Activated B cell treated with CpG ODN at 0.5 μM for 24 hours (primary cell): ENCODE measurements around the gene ENOX1. TPM values are rescaled to one million over a fixed set of nuclear protein-coding genes. Genes with fewer than 3 reads are reported as not detected.

Experiments used
- ATAC-seq: fragments of 200-7000 bp; cut with Tn5 transposase; one replicate; pipeline ENCODE4 v1.10.0; 2021; ENCODE audit warnings: low read depth, mild to moderate bottlenecking, moderate library complexity
- CTCF ChIA-PET: fragments of 350-600 bp; sonication (Branson Sonifier 250); formaldehyde crosslinking; loops from one replicate; lab custom pipeline; 2021; ENCODE audit warnings: antibody characterized with exemption; lab: Charles Lee
- POLR2A ChIA-PET: fragments of 350-600 bp; sonication (Branson Sonifier 250); formaldehyde crosslinking; loops from one replicate; lab custom pipeline; 2021; ENCODE audit warnings: antibody characterized with exemption; lab: Charles Lee
- DNase-seq: peaks from one replicate; pipeline ENCODE4 v3.0.0; 2022
- H3K27ac Mint-ChIP-seq: one replicate; pipeline ENCODE4 v1.8.0; 2020; ENCODE audit warnings: mixed read lengths
- H3K27me3 Mint-ChIP-seq: one replicate; pipeline ENCODE4 v1.8.0; 2021; ENCODE audit warnings: mixed read lengths
- H3K36me3 Mint-ChIP-seq: one replicate; pipeline ENCODE4 v1.8.0; 2021; ENCODE audit warnings: low read depth, mixed read lengths
- H3K4me1 Mint-ChIP-seq: one replicate; pipeline ENCODE4 v1.8.0; 2021; ENCODE audit warnings: mixed read lengths
- H3K4me3 Mint-ChIP-seq: one replicate; pipeline ENCODE4 v1.8.0; 2020; ENCODE audit warnings: mild to moderate bottlenecking, mixed read lengths
- H3K9me3 Mint-ChIP-seq: one replicate; pipeline ENCODE4 v1.8.0; 2020; ENCODE audit warnings: mixed read lengths
- intact Hi-C: fragments of 100-400 bp; cut with micrococcal nuclease; formaldehyde crosslinking; loops from one replicate; pipeline ENCODE4 v1.15.1; 2024
- total RNA-seq: library from RNA; stranded (reverse); gene quantifications from 2 replicates; pipeline ENCODE4 v1.2.3, GENCODE V29; 2022
- TF ChIP-seq, protein P1 (sequence below): fragments of 200-600 bp; IDR thresholded peaks from one replicate; pipeline ENCODE4 v1.8.0; 2022; ENCODE audit warnings: antibody characterized with exemption, mild to moderate bottlenecking

ENOX1 gene
- total RNA-seq, 1 donor from 2014 or later = not detected

- CTCF ChIA-PET = no interaction called here
- intact Hi-C loops = no loop called here
- peaks cover 6% of the 10 kb centered on the region for H3K27me3 Mint-ChIP-seq
- TF ChIP-seq, protein P1, sequence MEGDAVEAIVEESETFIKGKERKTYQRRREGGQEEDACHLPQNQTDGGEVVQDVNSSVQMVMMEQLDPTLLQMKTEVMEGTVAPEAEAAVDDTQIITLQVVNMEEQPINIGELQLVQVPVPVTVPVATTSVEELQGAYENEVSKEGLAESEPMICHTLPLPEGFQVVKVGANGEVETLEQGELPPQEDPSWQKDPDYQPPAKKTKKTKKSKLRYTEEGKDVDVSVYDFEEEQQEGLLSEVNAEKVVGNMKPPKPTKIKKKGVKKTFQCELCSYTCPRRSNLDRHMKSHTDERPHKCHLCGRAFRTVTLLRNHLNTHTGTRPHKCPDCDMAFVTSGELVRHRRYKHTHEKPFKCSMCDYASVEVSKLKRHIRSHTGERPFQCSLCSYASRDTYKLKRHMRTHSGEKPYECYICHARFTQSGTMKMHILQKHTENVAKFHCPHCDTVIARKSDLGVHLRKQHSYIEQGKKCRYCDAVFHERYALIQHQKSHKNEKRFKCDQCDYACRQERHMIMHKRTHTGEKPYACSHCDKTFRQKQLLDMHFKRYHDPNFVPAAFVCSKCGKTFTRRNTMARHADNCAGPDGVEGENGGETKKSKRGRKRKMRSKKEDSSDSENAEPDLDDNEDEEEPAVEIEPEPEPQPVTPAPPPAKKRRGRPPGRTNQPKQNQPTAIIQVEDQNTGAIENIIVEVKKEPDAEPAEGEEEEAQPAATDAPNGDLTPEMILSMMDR = no peak
- H3K9me3 Mint-ChIP-seq = no peaks in the 10 kb centered on the region
- H3K27ac Mint-ChIP-seq = no peak overlapping the region
- POLR2A ChIA-PET = no interaction called here
- ATAC-seq (no peak), DNase-seq (no peak)
- H3K4me1 Mint-ChIP-seq = no peaks in the 10 kb centered on the region
- H3K4me3 Mint-ChIP-seq = no peak overlapping the region
- no peaks in the 10 kb centered on the region for H3K36me3 Mint-ChIP-seq
Measured at GRCh38 chr13:43401361-43401760, 385.4 kb downstream of the ENOX1 start.

DNA sequence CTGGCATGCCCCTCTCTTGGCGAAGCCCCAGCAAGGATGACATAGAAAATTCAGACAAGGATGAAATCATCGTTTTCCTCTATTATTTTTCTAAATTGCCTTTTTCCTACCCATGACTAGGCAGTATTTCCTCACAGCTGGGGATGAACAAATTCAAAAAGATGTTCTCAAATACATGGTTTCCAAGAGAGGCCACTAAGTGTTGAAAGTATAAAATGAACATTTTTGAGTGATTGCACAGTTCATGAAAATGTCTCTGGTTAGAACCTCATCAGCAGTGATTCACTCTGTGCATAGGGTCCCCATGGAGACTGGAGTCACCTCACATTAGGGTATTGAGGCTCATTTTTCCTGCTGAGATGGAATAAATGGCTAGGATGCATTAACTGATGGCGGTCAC, 389.7 kb downstream of the ENOX1 start:
- H3K9me3 Mint-ChIP-seq = no peaks in the 10 kb centered on the region
- H3K4me3 Mint-ChIP-seq = no peak overlapping the region
- TF ChIP-seq, protein P1 = no peak
- H3K4me1 Mint-ChIP-seq = no peaks in the 10 kb centered on the region
- intact Hi-C loops = no loop called here
- ATAC-seq (no peak), DNase-seq (no peak)
- CTCF ChIA-PET = no interaction called here
- no peaks in the 10 kb centered on the region for H3K36me3 Mint-ChIP-seq
- POLR2A ChIA-PET = no interaction called here
- no peak overlapping the region for H3K27ac Mint-ChIP-seq
- H3K27me3 Mint-ChIP-seq = peaks cover 2% of the 10 kb centered on the region

DNA sequence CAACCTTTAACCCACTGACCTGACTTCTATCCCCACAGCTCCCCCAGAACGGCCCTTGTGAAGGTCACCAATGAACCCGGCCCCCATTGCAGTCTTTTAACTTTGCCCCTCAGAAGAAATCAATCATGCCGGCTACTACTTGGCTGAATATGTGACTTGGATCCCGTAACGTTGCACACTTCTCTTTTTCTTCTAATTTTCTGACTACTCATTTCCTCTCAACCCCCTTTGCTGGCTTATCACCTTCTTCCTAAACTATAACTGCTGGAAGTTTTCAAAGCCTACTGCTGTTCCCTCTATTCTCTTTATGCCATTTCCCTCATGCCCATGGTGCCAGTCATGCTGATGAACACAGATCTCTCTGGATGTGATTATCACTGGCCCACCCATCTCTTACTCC, 395.7 kb downstream of the ENOX1 start:
- Mint-ChIP-seq H3K4me3 (no peak overlapping the region), H3K27me3 (peaks cover 2% of the 10 kb centered on the region), H3K36me3 (no peaks in the 10 kb centered on the region), H3K27ac (no peak overlapping the region), H3K4me1 (no peaks in the 10 kb centered on the region), H3K9me3 (no peaks in the 10 kb centered on the region)
- POLR2A ChIA-PET = no interaction called here
- DNase-seq = no peak
- ATAC-seq = no peak
- CTCF ChIA-PET = no interaction called here
- TF ChIP-seq, protein P1 = no peak
- intact Hi-C loops = no loop called here

- ChIA-PET CTCF (no interaction called here), POLR2A (no interaction called here)
- H3K9me3 Mint-ChIP-seq = no peaks in the 10 kb centered on the region
- intact Hi-C loops = no loop called here
- TF ChIP-seq, protein P1 = no peak
- no peaks in the 10 kb centered on the region for H3K4me1 Mint-ChIP-seq
- no peak for DNase-seq
- no peak for ATAC-seq
- H3K27me3 Mint-ChIP-seq = peaks cover 2% of the 10 kb centered on the region
- H3K36me3 Mint-ChIP-seq = no peaks in the 10 kb centered on the region
- no peak overlapping the region for H3K4me3 Mint-ChIP-seq
- H3K27ac Mint-ChIP-seq = no peak overlapping the region
Measured at GRCh38 chr13:43390619-43391018, 396.2 kb downstream of the ENOX1 start.

DNA sequence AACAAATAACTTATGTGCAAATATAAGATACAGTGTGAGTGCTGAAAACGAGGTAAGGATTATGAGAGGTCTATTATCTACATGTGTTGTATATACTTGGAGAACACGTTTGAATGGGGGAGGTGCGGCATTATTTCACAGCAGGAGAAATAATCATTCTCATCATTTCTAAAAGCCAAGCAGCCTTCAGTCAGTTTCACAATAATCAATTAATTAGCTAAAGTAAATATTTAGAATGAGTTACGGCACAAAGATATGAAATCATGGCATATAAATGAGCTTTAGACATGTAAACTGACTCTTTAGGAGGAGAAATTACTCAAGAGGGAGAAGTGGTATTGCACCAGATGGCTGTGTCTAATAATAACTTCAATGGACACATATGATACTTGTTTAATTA, 396.8 kb downstream of the ENOX1 start:
- TF ChIP-seq, protein P1 = no peak
- no peak overlapping the region for H3K4me3 Mint-ChIP-seq
- intact Hi-C loops = no loop called here
- peaks cover 2% of the 10 kb centered on the region for H3K27me3 Mint-ChIP-seq
- H3K9me3 Mint-ChIP-seq = no peaks in the 10 kb centered on the region
- H3K4me1 Mint-ChIP-seq = no peaks in the 10 kb centered on the region
- POLR2A ChIA-PET = no interaction called here
- CTCF ChIA-PET = no interaction called here
- no peak overlapping the region for H3K27ac Mint-ChIP-seq
- DNase-seq (no peak), ATAC-seq (no peak)
- H3K36me3 Mint-ChIP-seq = no peaks in the 10 kb centered on the region
